ENCODE measurements around the gene TEX9.
A peak's percentile ranks its signal among the peaks of the same experiment; 100 is the strongest.
"Not testable (repeated sequence)": the region's sequence is repeated elsewhere in the genome, so short reads cannot be mapped to it uniquely, and the experiment has no call there.

The TEX9 gene

DNA sequence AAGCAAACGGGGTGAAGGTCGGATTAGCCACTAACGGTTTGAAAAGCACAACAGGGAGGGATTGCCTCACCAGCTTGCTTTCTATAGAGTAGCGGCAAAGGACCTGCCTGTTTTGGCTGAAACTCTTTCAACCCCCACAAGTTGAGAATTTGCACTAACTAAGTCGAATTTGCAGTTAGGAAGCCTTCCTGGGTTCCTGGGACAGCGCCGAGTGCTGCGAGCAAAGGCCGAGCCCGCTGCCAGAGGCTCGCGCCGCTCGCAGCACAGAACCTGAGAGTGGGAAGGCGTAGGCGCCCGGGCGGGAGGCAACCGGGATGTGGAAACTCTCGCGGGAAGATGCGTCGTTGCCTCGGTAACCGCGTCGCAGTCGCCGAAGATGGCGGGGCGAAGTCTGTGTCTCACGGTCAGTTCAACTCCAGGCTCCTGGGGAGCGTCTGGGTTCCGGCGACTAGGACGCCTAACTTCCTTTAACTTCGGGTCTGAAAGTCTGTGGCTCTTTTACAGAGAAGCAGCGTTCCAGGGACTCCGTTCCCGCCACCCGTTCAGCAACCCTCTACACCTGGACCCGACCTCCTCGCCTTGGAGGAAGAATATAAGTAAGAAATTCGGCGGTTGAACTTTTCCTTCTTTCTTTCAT is at the start of gene TEX9:
TSS of gene TEX9 (plus strand) at position 352 of the 637 bp plus-strand sequence. CDS start at position 377, 25 bp downstream.
- Mint-ChIP-seq H3K4me1 (peaks cover 19% of the 10 kb centered on the region), H3K36me3 (no peaks in the 10 kb centered on the region), H3K27ac (no peak within 1 kb of the TSS), H3K4me3 (peak within 1 kb of the TSS; percentile 76), H3K9me3 (no peaks in the 10 kb centered on the region), H3K27me3 (peaks cover 19% of the 10 kb centered on the region)
- DNase-seq = peak; percentile 86
- CTCF ChIA-PET = no interaction called here

DNA sequence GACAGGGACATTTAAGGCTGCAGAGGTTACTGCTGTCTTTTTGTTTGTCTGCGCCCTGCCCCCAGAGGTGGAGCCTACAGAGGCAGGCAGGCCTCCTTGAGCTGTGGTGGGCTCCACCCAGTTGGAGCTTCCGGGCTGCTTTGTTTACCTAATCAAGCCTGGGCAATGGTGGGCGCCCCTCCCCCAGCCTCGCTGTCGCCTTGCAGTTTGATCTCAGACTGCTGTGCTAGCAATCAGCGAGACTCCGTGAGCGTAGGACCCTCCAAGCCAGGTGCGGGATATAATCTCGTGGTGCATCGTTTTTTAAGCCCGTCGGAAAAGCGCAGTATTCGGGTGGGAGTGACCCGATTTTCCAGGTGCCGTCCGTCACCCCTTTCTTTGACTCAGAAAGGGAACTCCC is 48.7 kb upstream of the TEX9 start:
- H3K4me3 Mint-ChIP-seq, H3K27me3 Mint-ChIP-seq, DNase-seq, H3K4me1 Mint-ChIP-seq, CTCF ChIA-PET, H3K27ac Mint-ChIP-seq, H3K36me3 Mint-ChIP-seq, H3K9me3 Mint-ChIP-seq: not testable (repeated sequence)

DNA sequence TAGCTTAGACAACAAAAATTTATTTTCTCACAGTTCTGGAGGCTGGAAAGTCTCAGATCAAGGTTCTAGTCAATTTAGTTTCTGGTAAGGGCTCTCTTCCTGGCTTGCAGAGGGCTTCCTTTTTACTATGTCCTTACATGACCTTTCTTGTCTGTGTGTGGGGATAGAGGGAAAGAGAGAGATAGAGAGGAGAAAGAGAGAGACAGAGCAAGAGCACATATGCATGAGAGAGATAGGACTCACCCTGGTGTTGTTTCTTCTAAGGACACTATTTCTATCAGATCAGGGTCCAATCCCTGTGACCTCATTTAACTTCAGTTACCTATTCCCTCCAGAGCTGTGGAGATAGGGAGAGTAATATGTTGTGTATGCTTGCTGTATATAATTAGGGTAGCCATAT is 44.9 kb upstream of the TEX9 start:
- Mint-ChIP-seq H3K36me3 (no peaks in the 10 kb centered on the region), H3K27me3 (peaks cover 4% of the 10 kb centered on the region), H3K4me1 (no peaks in the 10 kb centered on the region), H3K4me3 (no peak overlapping the region), H3K9me3 (peaks cover 2% of the 10 kb centered on the region), H3K27ac (no peak overlapping the region)
- CTCF ChIA-PET = no interaction called here
- DNase-seq = no peak

DNA sequence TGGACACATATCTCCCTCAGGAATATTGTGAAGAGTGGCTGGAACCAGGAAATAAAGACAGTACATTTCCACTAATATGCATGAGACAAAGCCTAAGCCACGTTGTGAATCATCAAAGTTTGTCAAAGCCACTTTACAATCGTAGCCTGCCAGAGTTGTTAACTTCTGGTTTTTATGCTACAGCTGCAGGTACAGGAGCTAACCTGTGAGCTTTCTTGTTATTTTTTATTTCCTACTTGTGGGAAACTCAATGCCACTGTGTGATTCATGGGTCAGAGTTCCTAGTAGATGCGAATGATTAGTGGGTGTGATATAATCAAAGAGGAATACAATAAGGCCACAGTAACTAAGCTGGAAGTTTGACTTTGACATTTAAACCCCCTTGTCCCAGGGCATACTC is 44.4 kb upstream of the TEX9 start:
- CTCF ChIA-PET = no interaction called here
- Mint-ChIP-seq H3K36me3 (no peaks in the 10 kb centered on the region), H3K9me3 (peaks cover 2% of the 10 kb centered on the region), H3K4me3 (no peak overlapping the region), H3K4me1 (no peaks in the 10 kb centered on the region), H3K27me3 (peaks cover 4% of the 10 kb centered on the region), H3K27ac (no peak overlapping the region)
- no peak for DNase-seq

DNA sequence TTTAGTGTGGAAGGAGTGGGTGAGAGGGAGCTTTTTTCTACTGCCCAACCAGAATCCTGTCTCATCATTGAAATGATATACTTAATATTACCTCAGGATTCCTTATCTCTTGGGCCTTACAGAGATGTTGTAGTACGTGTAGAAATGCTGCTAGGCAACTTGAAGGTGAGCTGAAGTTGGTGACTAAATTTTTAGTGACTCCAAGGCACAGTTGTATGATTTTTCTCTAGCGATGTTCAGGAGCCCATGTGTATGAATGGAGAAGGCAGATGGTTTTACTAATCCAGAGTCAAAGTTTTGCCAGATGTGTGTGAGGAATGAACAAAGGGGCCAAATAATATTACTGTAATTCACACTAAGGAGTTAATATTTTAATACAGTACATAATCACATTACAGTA is 42.8 kb upstream of the TEX9 start:
- H3K36me3 Mint-ChIP-seq = no peaks in the 10 kb centered on the region
- no peak overlapping the region for H3K4me3 Mint-ChIP-seq
- CTCF ChIA-PET = no interaction called here
- H3K27ac Mint-ChIP-seq = no peak overlapping the region
- H3K4me1 Mint-ChIP-seq = no peaks in the 10 kb centered on the region
- H3K27me3 Mint-ChIP-seq = peaks cover 4% of the 10 kb centered on the region
- no peak for DNase-seq
- no peaks in the 10 kb centered on the region for H3K9me3 Mint-ChIP-seq

DNA sequence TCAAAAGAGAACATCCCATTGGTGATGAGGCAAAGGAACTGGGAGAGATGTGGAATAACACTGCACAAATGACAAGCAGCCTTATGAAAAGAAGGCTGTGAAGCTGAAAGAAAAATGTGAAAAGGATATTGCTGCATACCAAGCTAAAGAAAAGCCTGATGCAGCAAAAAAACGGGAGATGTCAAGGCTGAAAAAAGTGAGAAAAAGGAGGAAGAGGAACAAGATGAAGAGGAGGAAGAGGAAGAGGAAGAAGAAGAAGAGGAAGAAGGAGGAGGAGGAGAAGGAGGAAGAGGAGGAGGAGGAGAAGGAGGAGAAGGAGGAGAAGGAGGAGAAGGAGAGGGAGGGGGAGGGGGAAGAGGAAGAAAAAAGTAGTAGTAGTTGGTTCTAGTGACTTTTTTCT is 41.8 kb upstream of the TEX9 start:
- Mint-ChIP-seq H3K27ac (no peak overlapping the region), H3K36me3 (no peaks in the 10 kb centered on the region), H3K27me3 (peaks cover 6% of the 10 kb centered on the region), H3K4me3 (no peak overlapping the region), H3K9me3 (no peaks in the 10 kb centered on the region), H3K4me1 (no peaks in the 10 kb centered on the region)
- CTCF ChIA-PET = no interaction called here
- DNase-seq = no peak

DNA sequence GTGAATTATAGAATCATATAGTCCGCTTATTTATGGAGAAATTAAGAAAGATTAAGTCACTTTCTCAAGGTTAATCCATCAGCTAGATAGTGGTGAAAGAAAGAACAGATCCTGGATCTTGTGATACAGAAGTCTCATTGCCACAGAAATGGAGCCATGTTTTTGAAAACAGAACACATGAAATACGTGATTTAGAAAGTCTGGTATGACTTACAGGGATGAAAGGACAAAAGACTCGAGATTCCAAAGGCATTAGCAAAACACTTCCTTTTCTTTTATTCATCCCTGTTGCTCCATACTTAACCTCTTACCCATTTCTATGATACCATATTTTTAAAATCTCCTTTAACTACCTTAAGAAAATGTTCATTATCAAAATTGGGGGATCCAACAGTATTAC is 40.0 kb upstream of the TEX9 start:
- CTCF ChIA-PET = no interaction called here
- Mint-ChIP-seq H3K4me1 (no peaks in the 10 kb centered on the region), H3K27me3 (peaks cover 11% of the 10 kb centered on the region), H3K9me3 (peaks cover 5% of the 10 kb centered on the region), H3K4me3 (no peak overlapping the region), H3K36me3 (no peaks in the 10 kb centered on the region), H3K27ac (no peak overlapping the region)
- DNase-seq = no peak

DNA sequence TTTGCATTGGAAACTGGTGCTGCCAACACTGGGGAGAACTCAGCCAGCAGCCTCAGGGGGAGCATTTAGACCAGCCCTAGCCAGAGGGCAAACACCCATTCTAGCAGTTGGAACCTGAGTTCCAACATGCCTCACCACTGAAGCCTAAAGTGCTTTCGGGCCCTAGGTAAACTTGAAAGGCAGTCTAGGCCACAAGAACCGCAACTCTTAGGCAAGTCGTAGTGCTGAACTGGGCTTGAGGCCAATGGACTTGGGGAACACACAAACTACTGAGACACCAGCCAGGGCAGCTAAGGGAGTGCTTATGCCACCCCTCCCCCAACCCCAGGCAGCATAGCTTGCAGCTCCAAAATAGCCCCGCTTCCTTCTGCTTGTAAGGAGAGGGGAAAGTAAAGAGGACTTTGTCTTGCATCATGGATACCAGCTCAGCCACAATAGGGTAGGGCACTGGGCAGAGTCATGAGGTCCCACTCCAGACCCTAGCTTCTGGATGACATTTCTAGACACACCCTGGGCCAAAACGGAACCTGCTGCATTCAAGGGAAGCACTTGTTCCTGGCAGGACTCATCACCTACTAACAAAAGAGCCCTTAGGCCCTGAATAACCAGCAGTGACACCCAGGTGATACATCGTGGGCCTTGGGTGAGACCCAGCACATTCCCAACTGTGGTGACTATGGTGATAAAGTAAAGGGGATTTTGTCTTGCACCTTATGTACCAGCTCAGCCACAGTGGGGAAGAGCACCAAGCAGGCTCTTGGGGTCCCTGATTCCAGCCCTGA is 37.3 kb upstream of the TEX9 start:
- no peak overlapping the region for H3K27ac Mint-ChIP-seq
- no peak overlapping the region for H3K4me3 Mint-ChIP-seq
- no peak for DNase-seq
- no peaks in the 10 kb centered on the region for H3K36me3 Mint-ChIP-seq
- peaks cover 7% of the 10 kb centered on the region for H3K9me3 Mint-ChIP-seq
- H3K27me3 Mint-ChIP-seq = peaks cover 11% of the 10 kb centered on the region
- CTCF ChIA-PET = no interaction called here
- no peaks in the 10 kb centered on the region for H3K4me1 Mint-ChIP-seq

DNA sequence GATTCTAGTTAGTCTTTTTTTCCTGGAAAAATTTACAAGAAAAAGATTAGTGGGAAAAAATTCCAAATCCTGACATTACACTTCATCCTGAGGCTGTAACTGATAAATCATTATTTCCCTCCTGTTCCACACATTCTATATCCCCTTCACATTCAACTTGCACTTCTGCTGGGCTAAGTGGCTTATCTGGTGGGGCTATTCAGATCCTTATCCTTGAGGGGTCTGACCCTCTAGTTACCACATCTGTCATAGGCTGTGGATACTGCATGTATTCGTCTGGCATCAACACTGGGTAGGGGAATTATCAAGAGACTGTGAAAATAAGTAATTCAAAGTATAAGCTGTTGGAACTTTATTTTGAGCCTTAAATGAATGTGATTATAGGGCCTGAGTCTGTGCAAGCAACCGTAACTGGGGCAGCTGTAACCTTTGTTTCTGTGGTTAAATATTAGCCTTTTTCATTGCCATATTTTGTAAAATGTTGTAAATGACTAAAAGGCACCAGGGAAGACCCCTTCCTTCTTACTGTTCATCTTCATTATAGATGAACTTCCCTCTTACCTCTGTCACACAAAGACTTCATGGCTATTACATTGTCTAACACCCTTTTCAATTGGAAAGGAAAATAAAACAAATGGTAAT is 28.0 kb upstream of the TEX9 start:
- no peaks in the 10 kb centered on the region for H3K36me3 Mint-ChIP-seq
- H3K4me1 Mint-ChIP-seq = no peaks in the 10 kb centered on the region

DNA sequence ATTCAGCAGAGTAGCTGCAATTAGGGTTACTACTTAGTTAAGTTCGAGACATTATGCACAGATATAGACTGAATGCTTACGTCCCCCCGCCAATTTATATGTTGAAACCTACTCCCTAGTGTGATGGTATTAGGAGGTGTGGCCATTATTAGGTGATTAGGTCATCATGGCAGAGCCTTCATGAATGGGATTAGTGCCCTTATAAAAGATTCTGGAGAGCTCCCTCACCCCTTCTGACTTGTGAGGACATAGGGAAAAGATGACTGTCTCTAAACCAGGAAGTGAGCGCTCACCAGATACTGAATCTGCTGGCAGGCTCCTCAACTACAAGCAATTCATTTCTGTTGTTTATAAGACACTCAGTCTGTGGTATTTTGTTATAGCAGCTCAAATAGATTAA is 25.6 kb upstream of the TEX9 start:
- Mint-ChIP-seq H3K27ac (no peak overlapping the region), H3K27me3 (no peaks in the 10 kb centered on the region), H3K36me3 (no peaks in the 10 kb centered on the region), H3K4me1 (no peaks in the 10 kb centered on the region), H3K4me3 (no peak overlapping the region), H3K9me3 (no peaks in the 10 kb centered on the region)
- CTCF ChIA-PET = no interaction called here
- no peak for DNase-seq

More for the DNA sequence above, 28.0 kb upstream of the TEX9 start:
- Mint-ChIP-seq H3K27me3 (no peaks in the 10 kb centered on the region), H3K4me3 (no peak overlapping the region), H3K27ac (no peak overlapping the region), H3K9me3 (peaks cover 3% of the 10 kb centered on the region)
- CTCF ChIA-PET = no interaction called here
- no peak for DNase-seq

DNA sequence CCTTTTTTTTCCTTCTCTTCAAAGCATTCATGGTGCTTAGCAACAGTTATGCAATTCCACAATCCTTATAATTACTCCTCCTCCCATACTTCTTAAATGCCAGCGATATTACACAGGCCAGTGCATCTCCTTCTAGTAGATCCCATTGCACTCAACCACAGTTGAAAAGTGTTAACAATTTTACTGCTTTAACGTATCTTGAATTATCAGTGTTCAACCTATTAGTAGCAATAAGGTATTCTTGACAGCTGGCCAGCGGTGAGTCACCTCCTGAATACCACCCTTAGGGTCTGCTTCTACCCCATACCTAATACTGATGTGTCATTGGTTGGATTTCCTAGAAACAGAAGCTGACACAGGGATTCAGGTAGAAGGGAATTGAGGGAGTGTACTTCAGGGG is 24.0 kb upstream of the TEX9 start:
- CTCF ChIA-PET = no interaction called here
- Mint-ChIP-seq H3K27ac (no peak overlapping the region), H3K27me3 (no peaks in the 10 kb centered on the region), H3K9me3 (no peaks in the 10 kb centered on the region), H3K36me3 (no peaks in the 10 kb centered on the region), H3K4me1 (no peaks in the 10 kb centered on the region), H3K4me3 (no peak overlapping the region)
- DNase-seq = no peak

DNA sequence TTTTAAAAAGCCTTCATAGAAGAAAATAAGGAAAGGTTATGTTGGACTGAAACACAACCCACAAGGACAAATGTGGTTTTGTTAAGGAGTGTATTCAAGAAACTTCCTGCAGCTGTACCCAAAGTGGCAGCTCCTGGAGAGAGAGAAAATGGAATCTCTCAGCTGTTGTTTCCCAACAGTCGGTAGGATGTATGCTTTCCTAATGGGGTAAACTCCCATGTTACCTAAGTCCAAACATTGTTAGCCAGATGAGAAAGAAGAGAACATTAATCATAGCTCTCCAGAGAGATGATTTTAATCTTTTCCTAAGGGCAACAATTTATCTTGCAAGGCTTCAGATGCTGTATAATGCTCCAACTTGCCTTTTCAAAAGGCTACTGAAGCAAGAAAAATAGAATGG is 22.6 kb upstream of the TEX9 start:
- no peaks in the 10 kb centered on the region for H3K36me3 Mint-ChIP-seq
- no peaks in the 10 kb centered on the region for H3K4me1 Mint-ChIP-seq
- no peak for DNase-seq
- no peak overlapping the region for H3K27ac Mint-ChIP-seq
- H3K27me3 Mint-ChIP-seq = no peaks in the 10 kb centered on the region
- no peak overlapping the region for H3K4me3 Mint-ChIP-seq
- H3K9me3 Mint-ChIP-seq = no peaks in the 10 kb centered on the region
- CTCF ChIA-PET = no interaction called here

DNA sequence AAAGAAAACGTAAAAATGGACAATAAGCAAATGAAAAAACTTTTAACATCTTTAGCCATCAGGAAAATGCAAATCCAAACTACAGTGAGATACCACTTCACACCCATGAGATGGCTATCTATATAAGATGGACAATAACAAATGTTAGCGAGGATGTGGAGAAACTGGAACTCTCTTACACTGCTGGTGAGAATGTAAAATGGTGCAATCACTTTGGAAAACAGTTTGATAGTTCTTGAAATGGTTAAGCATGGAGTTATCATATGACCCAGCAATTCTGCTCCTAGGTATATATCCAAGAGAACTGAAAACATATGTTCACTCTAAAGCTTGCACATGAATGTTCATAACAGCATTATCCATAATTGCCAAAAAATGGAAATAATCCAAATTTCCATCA is 21.3 kb upstream of the TEX9 start:
- no peaks in the 10 kb centered on the region for H3K9me3 Mint-ChIP-seq
- no peak overlapping the region for H3K27ac Mint-ChIP-seq
- CTCF ChIA-PET = no interaction called here
- H3K27me3 Mint-ChIP-seq = no peaks in the 10 kb centered on the region
- H3K36me3 Mint-ChIP-seq = no peaks in the 10 kb centered on the region
- no peaks in the 10 kb centered on the region for H3K4me1 Mint-ChIP-seq
- H3K4me3 Mint-ChIP-seq = no peak overlapping the region
- DNase-seq = no peak

DNA sequence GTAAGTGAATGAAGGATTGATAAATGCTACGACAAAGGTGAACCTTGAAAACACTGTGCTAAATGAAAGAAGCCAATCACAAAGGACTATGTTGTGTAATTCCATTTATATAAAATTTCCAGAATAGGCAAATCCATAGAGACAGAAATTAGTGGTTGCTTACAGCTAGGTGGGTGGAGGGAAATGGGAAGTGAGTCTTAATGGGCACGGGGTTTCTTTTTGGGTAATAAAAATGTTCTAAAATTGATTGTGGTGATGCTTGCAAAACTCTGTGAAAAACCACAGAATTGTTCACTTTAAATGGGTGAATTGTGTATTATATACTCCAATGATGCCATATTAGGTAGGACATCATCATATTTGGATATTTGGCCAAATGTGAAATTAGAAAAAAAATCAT is 20.9 kb upstream of the TEX9 start:
- H3K27me3 Mint-ChIP-seq = no peaks in the 10 kb centered on the region
- no peak overlapping the region for H3K27ac Mint-ChIP-seq
- DNase-seq = no peak
- no peaks in the 10 kb centered on the region for H3K36me3 Mint-ChIP-seq
- H3K4me1 Mint-ChIP-seq = no peaks in the 10 kb centered on the region
- H3K4me3 Mint-ChIP-seq = no peak overlapping the region
- no peaks in the 10 kb centered on the region for H3K9me3 Mint-ChIP-seq
- CTCF ChIA-PET = no interaction called here

DNA sequence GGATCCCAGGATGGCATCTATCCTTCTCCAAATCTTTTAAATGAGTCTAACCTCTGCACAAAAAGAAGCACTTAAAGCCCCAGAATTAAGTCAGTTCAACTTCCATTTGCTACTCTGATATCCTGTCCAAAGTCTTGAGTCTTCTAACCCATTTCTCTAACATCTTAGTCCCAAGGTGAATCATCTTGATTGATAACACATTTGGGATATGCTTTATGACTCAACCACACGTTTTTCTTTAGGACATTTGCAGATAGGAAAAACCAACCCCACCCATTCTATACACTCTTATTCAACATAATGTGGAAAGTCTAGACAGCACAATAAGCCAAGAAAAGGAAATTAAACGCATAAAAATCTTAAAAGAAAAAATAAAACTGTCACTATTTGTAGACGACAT is 18.8 kb upstream of the TEX9 start:
- Mint-ChIP-seq H3K27ac (no peak overlapping the region), H3K4me3 (no peak overlapping the region), H3K36me3 (no peaks in the 10 kb centered on the region), H3K27me3 (no peaks in the 10 kb centered on the region), H3K9me3 (no peaks in the 10 kb centered on the region), H3K4me1 (no peaks in the 10 kb centered on the region)
- CTCF ChIA-PET = no interaction called here
- no peak for DNase-seq

All from activated naive CD4-positive, alpha-beta T cell treated with anti-CD3 and anti-CD28 coated beads, Interleukin-2, amount 10 ng/mL, durations not matched to agents 7 days and 5 days (primary cell).